ENCODE results near the gene PDE6B.

The PDE6B gene

DNA sequence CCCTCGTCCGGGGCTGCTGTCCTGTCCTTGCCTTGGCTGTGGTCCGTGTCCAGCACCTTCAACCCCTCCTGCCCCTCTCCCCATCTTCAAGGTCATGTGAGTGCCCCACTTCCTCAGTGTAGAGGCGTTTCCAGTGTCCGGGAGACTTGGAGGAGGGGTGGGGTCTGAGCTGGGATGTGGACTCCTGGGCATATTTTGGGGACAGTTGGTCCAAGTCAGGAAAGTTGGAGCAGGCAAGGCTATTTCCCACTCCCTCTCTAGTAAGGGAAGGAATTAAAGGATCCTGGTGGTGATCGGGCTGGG is 83.2 kb downstream of the PDE6B start:
- no peak for DNase-seq

DNA sequence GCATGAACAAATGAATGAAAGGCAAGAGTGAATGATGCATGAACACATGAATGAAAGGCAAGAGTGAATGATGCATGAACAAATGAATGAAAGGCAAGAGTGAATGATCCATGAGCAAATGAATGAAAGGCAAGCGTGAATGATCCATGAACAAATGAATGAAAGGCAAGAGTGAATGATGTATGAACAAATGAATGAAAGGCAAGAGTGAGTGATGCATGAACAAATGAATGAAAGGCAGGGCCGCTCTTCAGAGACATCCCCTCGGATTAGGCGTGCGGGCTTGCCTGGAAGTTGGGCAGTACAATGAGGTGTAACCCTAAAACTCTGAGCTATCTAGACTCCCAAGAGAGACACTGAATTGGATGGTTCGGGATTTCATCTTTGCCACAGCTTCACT is 84.0 kb downstream of the PDE6B start:
- no peak for DNase-seq

- no peak for DNase-seq
Observed at GRCh38 chr4:710116-710515, 84.7 kb downstream of the PDE6B start.

GRCh38 chr4:710916-711315 is 85.5 kb downstream of the PDE6B start:
- no peak for DNase-seq

- no peak for DNase-seq
Observed at GRCh38 chr4:712093-712492, 86.7 kb downstream of the PDE6B start.

DNA sequence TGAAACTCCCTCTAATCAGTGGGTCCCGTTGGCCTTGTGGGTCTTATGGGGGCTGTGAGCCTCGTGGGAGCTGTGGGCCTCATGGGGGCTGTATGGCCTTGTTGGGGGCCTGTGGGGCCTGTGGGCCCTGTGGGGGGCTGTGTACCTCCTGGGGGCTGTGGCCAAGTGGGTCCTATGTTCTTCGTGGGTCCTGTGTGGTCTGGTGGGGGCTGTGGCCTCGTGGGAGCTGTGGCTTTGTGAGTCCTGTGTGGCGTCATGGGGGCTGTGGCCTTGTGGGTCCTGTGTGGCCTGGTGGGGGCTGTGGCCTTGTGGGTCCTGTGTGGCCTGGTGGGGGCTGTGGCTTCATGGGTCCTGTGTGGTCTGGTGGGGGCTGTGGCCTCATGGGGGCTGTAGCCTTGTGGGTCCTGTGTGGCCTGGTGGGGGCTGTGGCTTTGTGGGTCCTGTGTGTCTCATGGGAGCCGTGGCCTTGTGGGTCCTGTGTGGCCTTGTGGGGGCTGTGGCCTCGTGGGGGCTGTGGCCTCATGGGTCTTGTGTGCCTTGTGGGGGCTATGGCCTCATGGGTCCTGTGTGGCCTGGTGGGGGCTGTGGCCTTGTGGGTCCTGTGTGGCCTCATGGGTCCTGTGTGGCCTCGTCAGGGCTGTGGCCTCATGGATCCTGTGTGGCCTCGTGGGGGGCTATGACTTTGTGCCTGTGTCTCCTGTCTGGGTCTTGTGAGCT is 87.7 kb downstream of the PDE6B start:
- DNase-seq, result no peak

DNA sequence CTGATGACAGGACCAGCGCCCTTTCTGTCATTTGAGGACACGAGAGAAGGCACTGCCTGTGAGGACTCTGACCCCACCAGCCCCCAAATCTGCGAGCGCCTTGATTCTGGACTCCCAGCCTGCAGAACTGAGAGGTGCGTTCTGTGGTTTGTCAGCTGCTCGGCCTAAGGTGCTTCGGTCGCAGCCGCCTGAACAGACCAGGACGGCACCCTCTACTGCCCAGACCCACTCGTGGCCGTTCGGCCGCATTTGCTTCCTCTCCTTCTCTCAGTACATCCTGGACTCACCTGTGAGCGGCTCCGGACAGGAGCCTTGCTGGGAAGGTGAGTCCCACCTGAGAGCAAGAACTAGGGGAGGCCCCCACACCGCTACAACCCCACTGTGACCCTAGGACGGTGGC is 88.7 kb downstream of the PDE6B start:
- no peak for DNase-seq

- no peak for DNase-seq
Observed at GRCh38 chr4:717601-718320, 92.4 kb downstream of the PDE6B start.

DNA sequence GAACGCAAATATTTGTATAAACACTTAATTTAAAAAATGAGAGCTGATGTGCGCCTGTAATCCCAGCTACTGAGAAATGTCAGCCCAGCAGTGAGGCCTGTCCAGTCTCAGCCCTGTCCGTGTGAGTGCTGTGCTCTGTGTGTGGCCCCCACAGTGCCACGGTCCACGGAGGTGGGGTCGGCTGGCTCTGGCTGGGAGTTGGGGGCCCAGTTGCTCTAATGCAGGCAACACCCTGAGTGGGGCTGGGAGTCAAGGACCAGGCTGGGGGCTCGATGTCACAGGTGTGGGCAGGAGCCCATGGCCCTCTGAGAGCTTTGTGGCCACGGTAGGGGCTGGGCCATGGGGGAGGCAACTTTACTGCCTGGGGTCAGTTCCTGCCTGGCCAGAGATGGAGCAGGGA is 93.1 kb downstream of the PDE6B start:
- no peak for DNase-seq

Measured in CD4-positive, alpha-beta T cell treated with Interleukin-4 for 1 hour (primary cell).